Inflammatory macrophage treated with lipopolysaccharide for 1 hour (primary cell): ENCODE results near the gene ZBTB17.

Experiments used
- DNase-seq, 2 donors: peaks; one replicate each; pipeline ENCODE4 v3.0.0-alpha.2; 2020 to 2022

The ZBTB17 gene

GRCh38 chr1:15892857-15893599 lies 82.9 kb downstream of the ZBTB17 start:
- peak; percentile 20 to 40 for DNase-seq
